Adrenal gland (tissue), 5 donors: ENCODE results near the gene P2RX3.

ENCODE experiments used
- CTCF ChIP-seq, 6 experiments: fragments of 450-650 bp in 4 of 6; fragments of 200-600 bp in 2 of 6; sonication (generic) in 1 of 6; IDR thresholded peaks; 1 replicate in 5 of 6; 2 replicates in 1 of 6; pipeline versions ENCODE4 v1.5.1 to v1.8.0; 2016 to 2021; ENCODE audit warnings: antibody characterized with exemption in 6 of 6, mild to moderate bottlenecking in 2 of 6, moderate library complexity in 1 of 6
- POLR2A ChIP-seq, 2 donors: fragments of 450-650 bp; IDR thresholded peaks; one replicate each; pipeline ENCODE4 v1.6.1; 2017; ENCODE audit warnings: antibody characterized with exemption in 2 of 2, mild to moderate bottlenecking in 2 of 2, moderate library complexity in 1 of 2
- donor health status: DM: no; HTN: no; CAD: no.

- TF ChIP-seq CTCF (IDR thresholded peaks at IDR 0.05): no peak
- no peak for TF ChIP-seq POLR2A (IDR thresholded peaks at IDR 0.05)
Measured at GRCh38 chr11:57312511-57313021, 25.6 kb upstream of the P2RX3 start.
